ENCODE data around the gene NEDD4L.

NEDD4L gene

DNA sequence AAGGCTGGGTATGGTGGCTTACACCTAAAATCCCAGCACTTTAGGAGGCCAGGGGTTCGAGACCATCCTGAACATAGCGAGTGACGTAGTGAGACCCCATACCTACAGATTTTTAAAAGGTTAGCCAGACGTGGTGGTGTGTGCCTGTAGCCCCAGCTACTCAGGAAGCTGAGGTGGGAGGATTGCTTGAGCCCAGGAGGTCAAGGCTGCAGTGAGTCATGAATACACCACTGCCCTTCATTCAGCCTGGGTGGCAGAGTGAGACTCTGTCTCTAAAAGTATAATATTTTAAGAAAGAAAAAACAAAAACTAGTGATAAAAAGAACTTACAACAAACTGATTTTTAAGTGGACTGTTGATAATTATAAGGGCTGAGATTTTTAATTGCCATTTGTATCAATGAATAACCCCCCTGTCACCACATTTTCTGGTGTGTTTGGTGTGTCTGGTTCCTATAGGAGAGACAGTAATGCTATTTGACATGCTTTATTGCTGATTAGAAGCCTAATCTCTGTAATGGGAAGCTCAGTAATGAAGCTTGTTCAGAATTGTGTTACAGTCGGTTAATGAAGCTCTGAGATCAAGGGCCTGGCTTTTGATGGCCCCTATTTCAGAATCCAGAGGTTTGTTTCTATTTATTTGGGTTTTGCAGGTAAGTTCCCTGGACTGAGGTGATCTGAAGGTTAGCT lies 147.0 kb downstream of the NEDD4L start:
- no peak for DNase-seq

DNA sequence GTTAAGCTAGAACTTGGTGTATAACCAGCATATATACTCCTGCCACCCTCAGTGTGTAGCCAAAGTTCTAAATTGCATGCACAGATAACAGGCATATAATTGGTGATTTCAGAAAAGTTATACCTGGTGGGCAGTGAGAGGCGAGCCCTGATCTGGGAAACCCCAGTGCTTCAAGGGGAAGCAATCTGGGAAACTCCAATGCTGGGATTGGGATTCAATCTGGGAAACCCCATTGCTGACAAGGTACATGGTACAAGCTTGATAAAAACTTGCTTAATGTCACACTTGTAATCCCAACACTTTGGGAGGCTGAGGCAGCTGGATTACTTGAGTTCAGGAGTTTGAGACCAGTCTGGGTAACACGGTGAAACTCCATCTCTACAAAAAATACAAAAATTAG lies 147.6 kb downstream of the NEDD4L start:
- DNase-seq = no peak

DNA sequence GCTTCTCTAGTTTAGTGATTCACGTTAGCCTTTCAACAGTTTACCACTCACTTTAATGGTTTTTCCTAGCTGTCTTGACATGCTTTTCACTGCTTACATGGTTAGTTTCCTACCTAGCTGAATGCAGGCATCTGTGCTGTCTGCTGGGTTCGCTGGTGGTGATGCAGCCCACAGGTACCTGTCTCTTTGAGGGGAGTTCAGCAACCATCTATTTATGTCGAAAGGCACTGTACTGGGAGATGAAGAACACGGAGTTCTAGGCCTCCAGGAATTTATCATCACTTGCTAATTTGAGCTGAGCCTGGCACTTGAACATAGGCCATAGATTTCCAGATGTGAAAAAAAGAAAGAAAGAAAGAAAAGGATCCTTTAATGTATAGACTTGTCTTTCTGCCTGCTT lies 148.5 kb downstream of the NEDD4L start:
- DNase-seq = no peak

DNA sequence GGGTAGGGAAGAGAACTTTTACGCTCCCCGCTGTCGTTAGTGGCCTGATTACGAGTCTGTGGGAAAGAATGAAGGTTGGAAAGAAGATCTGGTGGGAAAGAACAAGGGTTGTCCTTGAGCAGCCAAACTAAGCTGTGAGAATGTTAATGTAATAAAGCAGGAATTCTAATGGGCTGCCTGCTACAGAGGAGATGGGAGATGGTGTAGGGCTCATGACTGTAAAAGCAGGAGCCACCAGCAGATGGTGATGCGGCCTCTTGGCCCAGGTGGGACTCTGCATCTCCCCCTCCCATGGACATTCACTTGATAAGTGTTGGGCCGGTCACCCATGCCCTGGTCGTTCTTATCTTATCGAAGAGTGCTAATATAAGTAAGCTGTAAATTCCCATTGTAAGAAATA lies 150.0 kb downstream of the NEDD4L start:
- DNase-seq = peak; percentile 28

DNA sequence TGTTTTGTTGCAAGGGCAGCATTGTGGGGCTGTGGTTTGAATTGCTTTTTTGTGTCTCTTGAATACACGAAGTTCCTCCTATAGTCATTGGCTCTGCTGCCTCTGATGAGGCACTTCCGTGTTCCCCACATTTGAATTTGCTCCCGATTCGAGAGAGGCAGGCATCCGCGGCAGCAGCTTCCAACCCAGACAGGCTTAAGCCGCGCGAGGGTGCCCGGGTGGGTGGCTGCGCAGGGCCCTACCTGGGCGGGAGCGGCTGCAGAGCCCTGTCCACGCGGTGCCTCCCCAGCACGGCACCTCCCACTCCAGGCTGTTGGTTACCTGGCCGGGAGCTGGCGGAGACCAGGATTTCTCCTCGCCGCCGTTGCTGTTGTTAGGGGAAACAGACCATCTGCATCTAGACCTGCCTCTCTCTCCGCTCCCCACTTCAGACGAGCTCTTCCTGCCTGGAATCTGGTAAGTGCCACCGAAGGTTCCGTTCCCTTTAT lies 151.3 kb downstream of the NEDD4L start:
- no peak for DNase-seq

DNA sequence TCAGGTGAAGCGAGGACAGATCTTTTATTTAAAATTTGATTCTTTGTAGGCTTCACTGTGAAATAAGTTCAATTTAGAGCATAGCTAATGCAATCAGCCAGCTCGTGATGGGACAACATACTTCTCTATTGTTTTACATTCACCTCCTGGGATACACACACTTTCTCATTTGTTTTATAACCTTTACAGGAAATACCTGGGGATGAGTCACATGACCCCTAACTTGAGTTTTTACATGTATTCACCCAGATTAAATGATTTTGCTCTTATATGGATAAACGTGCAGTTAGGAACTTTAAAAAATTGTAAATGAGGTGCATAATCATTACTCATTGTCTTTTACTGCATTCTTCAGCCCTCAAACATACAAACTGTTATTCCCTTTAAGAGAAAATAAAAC lies 152.1 kb downstream of the NEDD4L start:
- DNase-seq = peak; percentile 55

DNA sequence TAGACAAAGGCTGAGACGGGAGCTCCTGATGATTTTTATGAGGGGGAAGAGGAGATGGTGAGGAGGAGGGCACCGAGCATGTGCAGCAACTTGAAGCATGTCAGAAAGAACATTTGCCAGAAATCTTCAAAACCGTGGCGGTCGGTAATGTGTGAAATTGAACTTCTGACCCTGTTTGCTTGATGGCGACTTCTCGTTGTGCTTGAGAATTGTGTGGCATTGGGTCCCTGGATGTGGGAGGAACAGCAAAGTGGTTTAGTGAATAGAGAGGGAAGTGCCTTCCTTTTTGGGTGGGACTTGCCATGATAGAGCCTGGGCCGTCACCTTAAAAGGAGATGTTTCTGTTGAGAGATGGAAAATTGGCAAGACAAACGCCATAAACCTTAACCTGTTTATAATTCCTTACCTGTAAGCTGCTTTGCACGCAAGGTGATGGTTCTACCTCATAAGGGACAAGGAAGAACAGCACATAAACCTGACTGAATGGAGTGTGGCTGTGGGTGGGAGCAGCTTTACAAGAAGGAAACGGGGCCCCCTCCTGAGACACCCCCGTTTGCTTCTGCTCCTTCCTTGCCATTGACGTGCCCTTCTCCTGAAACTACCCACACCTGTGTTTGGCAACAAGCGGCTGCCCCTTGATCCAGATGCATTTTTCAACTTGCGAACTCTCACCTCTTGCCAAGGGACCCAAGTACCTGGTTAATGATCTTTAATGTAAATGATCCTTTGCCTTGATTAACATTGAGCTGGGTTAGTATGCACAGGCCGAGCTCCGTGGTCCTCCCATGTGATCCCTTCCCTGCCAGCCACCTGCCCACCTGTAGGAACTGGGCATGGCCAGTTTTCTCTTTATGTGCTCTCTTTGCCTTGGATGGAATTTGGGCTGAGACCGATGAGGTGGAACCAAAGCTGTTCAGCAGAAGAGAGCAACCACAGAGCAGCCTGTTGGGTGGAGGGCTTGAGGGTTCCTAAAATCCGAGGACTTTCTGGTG lies 153.2 kb downstream of the NEDD4L start:
- no peak for DNase-seq

DNA sequence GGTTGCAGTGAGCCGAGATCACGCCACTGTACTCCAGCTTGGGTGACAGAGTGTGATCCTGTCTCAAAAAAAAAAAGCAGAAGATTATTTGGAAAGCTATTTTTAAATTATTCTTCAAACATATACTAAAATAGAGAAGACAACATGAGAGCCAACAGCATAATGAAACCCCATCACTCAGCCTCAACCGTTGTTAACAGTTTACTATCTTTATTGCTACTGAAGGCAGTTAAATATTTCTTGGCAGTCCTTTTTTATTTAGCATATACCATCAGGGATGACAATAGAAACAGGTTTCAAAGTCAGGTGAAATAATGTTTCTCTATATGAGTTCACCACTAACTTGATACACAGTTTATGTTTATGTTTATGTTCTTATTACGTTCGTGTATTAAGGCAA lies 157.2 kb downstream of the NEDD4L start:
- no peak for DNase-seq

DNA sequence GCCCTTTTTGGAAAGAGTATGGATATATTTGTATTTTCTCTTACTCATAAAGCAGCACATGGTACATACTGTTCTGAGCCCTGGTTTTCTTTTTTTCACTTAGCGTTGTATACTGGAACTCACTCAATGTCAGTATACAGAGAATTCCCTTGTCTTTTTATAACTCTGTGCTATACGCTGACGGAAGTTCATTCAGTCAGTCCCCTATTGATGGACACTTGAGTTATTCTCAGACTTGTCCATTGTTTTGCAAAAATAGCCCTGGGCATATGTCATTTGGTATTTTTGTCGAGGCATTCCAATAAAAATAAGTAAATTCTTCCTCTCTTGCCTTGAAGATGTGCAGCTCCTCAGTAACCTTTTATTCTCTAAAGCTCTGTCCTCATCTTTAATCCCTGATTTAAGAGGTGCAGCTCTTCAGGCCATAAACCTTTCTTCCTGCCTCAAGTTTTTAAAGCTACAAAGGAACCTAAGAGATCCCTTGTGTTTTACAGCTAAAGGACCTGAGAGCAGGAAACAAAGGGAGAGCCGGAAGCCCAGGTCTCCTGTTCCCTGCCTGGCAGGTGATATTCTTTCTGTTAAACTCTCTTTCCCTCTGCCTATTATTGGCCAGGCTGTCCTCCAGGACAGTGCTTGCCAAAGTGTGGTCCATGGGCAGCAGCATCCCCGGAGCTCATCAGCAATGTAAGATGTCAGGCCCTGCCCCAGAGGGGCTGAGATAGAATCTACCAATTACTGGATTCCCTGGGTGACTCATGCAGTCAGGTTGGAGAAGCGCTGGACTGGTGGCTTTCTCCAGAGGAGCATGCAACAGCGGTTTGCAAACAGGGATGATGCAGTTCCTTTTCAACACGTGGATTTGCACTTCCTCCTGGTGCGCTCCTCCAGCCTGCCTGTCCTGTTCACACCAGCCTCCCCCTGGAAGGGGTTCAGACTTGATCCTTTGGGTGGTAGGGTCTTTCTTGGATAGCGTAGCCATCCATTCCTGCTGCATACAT lies 158.0 kb downstream of the NEDD4L start:
- peak; percentile 72 for DNase-seq

DNA sequence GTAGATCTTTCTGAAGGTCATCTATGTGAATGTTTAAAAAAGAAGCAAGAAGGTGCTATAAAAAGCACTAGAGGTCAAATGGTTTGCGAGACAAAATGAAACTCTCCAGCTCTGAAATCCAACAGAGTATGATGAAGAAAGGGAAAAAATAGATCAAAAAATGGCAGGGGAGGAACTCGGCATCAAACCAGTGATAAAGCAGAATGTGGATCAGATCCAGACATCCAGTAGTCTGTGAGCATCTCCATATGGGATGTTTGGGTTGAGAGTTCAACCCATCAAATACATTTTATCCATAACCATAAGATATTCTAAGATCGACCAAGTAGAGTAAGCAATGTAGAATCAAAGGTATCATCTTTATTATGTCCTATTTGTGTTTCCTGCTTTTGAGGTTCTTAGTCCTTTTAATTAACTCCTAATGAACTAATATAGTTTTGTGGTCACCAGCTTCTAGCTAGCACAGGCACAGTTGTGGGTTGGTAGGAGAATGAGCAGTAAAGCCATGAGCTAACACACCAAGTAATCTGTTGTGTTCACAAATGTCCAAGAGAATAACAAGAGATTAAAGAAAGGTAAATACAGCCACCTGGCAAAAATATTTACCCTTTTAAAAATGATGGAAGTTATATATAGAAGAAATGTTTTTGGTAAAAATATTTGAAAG lies 160.9 kb downstream of the NEDD4L start:
- no peak for DNase-seq

DNA sequence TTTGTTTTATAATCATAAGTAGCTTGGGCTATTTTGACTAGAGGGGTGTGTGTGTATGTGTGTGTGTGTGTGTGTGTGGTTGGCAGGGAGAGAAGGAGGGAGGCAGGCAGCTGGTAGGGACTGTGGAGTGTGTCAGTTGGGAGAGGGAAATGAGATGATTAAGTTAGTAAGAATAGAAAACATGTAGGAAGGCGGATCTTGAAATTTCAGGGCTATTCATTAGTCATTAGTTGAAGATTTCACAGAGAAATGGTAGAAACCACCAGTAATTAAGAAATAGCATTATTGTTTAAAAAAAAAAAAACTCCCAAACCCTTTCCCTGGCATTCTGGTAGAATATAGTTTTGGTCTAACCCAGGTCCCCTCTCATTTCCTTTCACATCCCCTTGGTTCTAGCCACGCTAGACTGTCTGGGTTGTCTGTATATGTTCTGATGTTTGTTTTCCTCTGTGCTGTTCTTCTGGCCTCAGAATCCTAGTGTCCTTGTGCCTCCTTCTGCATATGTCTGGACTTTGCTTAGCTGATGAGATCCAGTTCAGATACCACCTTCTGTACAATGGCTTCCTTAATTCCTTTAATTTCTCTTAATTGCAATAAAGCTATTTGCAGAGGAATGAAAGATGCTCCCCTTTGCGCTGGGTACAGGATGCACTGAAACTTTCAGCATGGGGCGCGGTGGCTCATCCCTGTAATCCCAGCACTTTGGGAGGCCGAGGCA lies 161.6 kb downstream of the NEDD4L start:
- DNase-seq = peak; percentile 90

DNA sequence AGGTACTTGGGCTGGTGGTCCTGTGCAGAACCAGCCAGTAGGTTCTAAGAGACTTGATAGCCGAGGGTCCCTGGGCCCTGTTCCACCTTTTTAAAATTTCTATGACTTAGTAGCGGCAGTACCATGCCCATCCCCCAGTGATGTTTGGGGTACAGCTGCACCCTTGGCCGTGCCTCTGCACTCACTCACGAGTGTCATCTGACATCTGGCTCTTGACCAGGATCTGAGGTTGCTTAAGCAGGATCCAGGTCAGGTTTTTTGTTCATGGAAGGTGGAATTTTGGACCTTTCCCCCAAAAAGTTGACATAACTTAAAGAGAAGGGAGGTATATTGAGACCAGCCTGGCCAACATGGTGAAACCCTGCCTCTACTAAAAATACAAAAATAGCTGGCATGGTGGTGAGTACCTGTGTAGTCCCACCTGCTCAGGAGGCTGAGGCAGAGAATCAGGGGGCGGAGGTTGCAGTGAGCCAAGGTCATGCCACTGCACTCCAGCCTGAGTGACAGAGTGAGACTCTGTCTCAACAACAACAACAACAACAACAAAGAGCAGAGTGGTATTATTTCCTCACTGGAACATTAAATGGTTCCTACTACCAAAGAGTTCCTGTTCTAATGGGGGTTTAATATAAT lies 163.6 kb downstream of the NEDD4L start:
- no peak for DNase-seq

DNA sequence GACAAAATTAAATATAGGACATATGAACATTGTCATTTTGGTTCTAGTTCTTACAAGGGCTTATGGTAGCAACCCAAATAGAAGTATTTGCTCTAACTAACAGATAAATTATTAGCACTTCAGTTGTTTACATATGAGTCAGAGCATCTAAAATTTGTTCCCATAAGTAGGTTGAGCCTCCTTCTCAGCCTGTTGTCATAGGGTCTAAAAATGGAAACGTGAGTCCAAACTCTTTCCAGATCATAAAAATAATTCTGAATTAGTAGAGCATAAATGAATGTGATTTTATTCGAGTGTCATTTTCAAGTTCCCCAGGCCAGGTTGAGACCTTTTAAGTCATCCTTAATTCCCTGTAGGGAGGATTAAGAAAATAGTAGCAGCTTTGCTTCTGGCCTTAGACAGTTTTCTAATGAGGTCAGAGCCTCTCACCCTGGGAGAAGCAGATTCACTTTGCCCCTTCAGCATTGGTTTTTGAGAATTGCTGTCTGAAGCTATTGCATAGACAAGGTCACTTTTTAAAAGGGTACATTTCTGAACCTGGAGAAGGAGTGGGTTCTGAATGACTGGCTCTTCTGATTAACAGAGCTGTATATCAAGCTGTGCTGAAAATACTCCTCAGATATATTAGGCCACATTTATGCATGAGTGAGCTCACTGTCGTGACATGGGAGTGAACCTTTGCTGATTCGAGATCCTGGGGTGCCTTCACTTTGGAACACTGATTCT lies 164.3 kb downstream of the NEDD4L start:
- peak; percentile 55 for DNase-seq

DNA sequence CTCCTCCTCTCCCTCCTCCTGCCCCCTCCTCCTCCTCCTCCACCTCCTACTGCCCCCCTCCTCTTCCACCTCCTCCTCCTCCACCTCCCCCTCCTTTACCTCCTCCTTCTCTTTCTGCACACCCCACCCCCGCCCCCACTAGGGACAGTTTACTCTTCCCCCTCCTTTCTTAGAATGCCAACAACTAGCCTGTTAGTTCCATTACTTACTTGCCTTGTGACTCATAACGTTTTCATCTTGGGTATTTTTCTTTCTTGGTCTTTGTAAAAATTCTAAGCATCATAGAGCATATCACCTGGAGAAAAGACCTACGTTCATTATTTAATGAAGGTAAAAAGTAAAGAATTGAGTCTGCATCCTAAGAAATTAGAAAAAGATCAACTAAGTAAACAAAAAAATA lies 165.3 kb downstream of the NEDD4L start:
- peak; percentile 60 for DNase-seq

DNA sequence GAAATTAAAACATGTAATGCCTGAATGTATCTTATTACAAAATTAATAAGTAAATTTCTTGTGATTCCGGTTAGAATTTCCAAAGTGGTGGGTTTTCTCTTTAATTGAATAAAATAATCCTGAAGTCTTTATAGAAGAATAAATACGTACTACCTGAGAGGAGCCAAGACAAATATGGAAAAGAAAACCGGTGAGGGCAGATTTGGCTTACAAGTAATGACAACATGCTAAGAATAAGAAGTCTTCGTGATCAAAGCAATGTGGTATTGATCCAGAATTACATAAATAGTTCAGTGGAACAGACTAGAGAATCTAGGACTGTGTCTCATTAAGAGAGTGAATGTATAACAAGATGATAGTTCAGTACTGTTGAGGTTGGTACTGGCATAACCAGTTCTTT lies 167.5 kb downstream of the NEDD4L start:
- no peak for DNase-seq

DNA sequence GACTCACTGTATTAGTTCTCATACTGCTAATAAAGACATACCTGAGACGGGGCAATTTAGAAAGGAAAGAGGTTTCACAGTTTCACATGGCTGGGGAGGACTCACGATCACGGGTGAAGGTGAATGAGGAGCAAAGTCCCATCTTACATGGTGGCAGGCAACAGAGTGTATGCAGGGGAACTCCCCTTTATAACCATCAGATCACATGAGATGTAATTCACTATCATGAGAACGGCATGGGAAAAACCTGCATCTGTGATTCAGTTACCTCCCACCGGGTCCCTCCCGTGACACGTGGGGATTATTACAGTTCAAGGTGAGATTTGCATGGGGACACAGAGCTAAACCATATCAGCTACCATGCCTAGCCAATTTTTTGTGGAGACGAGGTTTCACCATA lies 168.2 kb downstream of the NEDD4L start:
- no peak for DNase-seq

DNA sequence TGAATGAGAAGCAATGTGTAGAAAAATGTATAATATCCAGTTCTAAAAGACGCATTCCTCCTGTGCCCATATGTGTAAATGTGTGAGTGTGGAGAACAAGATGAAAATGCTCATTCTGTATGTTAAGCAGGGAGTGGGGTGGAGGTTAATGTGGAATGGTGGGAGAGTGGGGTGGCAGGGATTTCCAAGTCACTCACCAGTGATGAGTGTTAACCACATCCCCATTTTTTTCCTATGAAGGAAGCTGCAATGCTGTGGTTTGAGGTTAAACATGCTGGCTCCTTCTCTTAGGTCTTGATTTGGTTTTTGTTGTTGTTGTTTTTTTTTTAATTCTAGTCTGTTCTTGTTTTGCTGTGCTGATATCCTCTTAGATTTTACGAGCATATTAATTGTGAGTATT lies 169.4 kb downstream of the NEDD4L start:
- peak; percentile 95 for DNase-seq

DNA sequence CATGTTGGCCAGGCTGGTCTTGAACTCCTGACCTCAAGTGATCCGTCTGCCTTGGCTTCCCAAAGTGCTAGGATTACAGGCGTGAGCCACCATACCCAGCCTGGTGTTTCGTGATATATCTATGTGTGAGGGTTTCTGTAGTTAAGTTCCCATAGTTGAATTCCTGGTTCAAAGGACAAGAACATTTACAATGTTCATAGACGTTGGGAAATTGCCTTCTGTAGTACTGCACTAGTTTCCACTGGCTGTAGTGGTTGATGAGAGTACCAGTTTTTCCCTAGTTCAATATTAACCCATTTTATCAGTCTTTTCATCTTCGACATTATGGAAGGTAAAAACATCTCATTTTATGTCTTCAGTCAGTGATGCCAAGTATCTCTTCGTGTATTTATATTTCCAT lies 171.0 kb downstream of the NEDD4L start:
- DNase-seq = no peak

DNA sequence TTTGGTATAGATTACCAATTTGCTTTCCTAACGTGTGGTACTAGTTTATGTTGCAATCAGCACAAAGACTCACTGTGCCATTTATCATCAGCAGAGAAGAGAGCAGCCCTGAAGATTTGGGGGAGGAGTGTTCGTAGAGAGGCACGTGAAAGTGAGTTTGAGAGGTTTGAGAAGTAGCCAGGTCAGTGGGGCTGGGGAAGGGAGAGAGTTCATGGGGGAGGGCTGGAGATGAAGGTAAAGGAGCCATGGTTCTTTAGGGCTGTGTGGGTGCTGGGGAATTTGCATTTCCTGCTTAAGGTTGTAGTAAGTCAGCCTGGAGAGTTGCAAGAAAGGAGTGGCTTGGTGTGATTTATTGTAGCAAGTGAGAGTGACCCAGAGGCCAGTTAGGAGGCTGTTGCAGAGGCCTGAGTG lies 172.1 kb downstream of the NEDD4L start:
- DNase-seq = peak; percentile 30

DNA sequence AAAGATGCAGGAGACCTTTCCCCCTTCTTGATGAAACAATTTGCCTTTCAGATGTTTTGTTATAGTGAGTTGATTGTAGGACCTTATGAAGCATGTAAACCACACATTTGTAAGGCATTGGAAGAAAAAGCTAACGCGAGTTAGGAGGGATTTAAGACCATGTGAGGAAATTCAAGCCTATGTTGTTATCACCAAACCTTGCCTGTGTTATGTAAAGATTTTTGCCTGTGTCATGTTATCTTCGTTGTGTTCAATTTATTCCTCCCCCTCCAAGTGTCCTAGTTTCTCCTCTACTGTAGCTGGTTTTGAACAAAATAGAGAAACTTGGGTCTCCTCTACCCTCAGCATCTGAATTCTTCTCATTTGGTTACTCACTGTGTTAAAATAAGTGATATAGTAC lies 173.0 kb downstream of the NEDD4L start:
- no peak for DNase-seq
